Effector CD8-positive, alpha-beta T cell (primary cell): Measurements from ENCODE around the gene ACAP2.
A peak's percentile ranks its signal among the peaks of the same experiment; 100 is the strongest.
"Not testable (repeated sequence)": the region's sequence is repeated elsewhere in the genome, so short reads cannot be mapped to it uniquely, and the experiment has no call there.

ENCODE experiments used
- DNase-seq: peaks from one replicate; lab custom pipeline; 2025; lab: John Stamatoyannopoulos, UW
- total RNA-seq, 4 experiments: gene quantifications; one replicate each; lab custom pipeline; 2026; lab: John Stamatoyannopoulos, UW

The ACAP2 gene, protein sequence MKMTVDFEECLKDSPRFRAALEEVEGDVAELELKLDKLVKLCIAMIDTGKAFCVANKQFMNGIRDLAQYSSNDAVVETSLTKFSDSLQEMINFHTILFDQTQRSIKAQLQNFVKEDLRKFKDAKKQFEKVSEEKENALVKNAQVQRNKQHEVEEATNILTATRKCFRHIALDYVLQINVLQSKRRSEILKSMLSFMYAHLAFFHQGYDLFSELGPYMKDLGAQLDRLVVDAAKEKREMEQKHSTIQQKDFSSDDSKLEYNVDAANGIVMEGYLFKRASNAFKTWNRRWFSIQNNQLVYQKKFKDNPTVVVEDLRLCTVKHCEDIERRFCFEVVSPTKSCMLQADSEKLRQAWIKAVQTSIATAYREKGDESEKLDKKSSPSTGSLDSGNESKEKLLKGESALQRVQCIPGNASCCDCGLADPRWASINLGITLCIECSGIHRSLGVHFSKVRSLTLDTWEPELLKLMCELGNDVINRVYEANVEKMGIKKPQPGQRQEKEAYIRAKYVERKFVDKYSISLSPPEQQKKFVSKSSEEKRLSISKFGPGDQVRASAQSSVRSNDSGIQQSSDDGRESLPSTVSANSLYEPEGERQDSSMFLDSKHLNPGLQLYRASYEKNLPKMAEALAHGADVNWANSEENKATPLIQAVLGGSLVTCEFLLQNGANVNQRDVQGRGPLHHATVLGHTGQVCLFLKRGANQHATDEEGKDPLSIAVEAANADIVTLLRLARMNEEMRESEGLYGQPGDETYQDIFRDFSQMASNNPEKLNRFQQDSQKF
- 97.8 to 173 (median 164) reads per million in 4 experiments for total RNA-seq

DNA sequence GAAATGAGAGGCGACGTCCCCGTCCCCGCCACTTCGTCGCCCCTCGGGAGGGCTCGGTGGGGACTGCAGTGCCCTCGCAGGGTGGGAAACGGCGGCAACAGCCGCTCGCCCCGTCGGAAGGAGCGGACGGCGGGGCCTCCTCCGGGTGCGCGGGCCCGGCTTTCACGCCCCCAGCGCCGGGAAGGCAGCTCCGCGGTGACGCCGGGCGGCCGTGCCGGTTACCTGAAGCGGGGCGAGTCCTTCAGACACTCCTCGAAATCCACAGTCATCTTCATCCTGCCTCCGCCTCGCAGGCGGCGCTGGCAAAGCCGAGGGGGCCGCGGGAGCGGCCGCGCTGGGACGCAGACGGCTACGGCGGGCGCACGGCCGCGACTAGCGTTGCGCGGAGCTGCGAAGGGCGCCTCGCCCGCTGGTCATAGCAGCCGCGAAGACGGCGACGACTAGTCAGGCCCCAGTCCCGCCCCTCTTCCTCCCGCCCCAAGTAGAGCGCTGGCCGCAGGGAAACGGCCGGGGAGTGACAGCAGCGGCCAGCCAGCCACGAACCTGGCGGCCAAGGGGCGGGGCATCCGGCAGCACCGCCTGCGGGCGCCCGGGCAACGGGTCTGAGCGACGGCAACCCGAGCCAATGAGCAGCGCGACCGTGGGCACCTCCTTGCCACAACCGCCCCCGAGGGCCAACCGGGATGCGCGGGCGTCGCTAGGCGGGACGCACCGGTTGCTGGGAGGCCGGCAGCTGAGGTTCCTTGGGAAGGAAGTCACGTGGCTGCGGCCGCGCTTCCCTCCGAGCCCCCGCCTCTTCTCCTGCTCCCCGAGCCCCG lies at the start of gene ACAP2:
ACAP2 (minus strand) TSS at position 448 of the 818 bp plus-strand sequence; CDS start at position 275, 173 bp downstream.
- peak; percentile 97 for DNase-seq

DNA sequence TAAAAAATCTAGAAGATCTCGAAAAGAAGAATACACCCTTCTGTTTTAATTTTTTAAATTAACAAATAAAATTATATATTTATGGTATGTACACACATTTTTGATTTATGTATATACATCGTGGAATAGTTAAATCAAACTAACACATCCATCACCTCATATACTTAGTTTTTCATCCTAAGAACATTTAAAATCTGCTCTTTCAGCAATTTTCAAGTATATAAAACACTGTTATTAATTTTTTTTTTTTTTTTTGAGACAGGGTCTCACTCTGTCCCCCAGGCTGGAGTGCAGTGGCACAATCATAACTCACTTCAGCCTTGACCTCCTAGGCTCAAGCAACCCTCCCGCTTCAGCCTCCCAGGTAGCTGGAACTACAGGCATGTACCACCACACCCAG lies 32.8 kb upstream of the ACAP2 start:
- no peak for DNase-seq

DNA sequence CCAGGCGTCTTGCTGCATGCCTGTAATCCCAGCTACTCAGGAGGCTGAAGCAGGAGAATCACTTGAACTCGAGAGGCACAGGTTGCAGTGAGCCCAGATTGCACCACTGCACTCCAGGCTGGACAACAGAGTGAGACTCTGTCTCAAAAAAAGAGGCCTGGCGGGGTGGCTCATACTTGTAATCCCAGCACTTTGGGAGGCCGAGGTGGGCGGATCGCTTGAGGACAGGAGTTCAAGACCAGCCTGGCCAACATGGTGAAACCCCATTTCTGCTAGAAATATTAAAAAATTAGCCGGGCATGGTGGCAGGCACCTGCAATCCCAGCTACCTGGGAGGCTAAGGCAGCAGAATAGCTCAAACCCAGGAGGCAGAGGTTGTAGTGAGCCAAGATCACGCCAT lies 32.3 kb upstream of the ACAP2 start:
- not testable (repeated sequence) for DNase-seq

DNA sequence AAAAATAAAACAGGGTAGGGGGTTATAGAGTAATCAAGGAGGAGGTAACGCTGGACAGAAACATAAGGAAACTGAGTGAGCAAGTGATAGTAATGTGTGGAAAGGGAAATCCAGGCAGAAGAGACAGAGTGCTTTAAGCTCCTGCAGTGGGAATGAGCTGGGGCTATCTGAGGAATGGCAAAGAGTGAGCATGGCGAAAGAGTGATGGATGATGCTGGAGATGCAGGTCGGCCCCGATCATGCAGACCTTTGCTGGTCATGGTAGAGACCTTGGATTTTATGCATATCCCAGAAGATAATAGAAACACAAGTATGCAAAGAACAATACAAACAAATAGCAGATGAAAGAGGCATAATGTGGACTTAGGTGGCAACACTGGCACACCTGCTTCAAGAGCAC lies 26.0 kb upstream of the ACAP2 start:
- DNase-seq: no peak

DNA sequence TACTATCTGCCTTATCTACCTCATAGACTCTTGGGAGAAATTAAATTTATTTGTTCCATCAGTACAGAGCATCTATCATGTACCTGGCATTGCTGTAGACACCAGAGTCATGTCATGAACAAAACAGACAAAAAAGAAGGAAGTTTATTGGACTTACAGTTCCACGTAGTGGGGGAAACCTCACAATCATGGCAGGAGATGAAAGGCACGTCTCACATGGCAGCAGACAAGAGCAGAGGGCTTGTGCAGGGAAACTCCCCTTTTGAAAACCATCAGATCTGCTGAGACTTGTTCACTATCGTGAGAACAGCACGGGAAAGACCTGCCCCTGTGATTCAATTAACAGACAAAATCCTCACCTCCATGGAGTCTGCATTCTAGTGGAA lies 25.6 kb upstream of the ACAP2 start:
- DNase-seq: no peak

DNA sequence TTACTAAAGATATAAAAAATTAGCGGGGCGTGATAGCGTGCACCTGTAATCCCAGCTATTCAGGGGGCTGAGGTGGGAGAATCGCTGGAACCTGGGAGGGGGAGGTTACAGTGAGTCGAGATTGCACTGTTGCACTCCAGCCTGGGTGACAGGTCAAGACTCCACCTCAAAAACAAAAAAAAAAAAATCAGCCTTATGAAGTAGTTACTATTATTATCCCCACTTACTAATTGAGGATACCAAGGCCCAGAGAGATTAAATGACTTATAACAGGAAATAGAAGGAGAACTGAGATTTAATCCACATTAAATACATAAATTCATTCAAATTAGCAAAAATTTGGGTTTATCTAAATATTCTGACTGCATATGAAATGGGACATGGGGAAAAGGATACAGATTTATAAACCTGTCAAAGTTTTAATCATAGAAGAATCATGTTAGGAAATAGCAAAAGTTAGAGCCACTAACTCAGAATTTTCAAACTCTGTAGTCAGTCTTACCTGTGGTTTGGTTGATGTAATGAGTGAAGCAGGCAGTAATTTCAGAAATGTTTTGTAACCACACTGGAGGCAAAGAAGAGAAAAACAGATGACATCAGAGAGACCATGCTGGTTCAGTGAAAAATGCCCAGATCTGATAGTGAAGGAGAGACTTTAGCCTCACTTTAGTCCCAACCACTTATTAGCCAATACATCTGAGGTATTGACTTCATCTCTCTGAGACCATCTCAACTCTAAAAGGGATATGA lies 25.0 kb upstream of the ACAP2 start:
- DNase-seq: no peak

DNA sequence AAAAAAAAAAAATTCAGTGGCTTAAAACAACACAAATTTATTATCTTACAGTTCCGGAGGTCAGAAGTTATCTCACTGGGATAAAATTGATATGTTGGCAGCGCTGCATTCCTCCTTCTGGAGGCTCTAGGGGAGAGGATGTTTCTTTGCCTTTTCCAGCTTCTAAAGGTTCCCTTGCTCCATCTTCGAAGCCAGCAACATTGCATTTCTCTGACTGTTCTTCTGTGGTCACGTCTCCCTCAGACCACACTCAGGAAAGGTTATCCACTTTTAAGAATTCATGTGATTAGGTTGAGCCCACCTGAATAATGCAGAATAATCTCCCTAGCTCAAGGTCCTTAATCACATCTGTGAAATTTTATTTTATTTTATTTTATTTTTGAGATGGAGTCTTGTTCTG lies 23.4 kb upstream of the ACAP2 start:
- no peak for DNase-seq

DNA sequence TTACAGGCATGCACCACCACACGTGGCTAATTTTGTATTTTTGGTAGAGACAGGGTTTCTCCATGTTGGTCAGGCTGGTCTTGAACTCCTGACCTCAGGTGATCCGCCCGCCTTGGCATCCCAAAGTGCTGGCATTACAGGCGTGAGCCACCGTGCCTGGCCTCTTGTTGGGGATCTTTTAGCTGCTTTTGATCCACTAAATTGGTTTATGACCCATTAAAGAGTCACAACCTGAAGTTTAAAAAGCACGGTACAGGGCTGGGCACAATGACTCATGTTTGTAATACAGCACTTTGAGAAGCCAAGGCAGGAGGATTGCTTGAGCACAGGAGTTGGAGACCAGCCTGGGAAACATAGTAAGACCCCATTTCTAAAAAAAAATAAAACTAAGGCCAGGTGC lies 20.1 kb upstream of the ACAP2 start:
- not testable (repeated sequence) for DNase-seq

DNA sequence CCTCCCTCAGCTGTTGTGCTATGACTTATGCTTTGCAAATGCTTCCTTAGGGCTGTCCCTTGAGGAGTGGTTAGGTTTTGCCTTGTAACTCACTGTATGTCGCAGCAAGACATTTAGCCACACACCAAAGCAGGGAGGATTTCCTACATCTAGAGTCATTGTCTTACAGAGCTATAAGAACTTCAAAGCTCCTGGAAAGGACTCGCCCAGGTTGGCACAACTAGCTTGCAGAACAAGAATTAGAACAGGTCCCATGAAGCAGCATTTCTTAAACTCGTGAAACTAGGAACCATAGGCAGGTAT lies 19.4 kb upstream of the ACAP2 start:
- DNase-seq: no peak

DNA sequence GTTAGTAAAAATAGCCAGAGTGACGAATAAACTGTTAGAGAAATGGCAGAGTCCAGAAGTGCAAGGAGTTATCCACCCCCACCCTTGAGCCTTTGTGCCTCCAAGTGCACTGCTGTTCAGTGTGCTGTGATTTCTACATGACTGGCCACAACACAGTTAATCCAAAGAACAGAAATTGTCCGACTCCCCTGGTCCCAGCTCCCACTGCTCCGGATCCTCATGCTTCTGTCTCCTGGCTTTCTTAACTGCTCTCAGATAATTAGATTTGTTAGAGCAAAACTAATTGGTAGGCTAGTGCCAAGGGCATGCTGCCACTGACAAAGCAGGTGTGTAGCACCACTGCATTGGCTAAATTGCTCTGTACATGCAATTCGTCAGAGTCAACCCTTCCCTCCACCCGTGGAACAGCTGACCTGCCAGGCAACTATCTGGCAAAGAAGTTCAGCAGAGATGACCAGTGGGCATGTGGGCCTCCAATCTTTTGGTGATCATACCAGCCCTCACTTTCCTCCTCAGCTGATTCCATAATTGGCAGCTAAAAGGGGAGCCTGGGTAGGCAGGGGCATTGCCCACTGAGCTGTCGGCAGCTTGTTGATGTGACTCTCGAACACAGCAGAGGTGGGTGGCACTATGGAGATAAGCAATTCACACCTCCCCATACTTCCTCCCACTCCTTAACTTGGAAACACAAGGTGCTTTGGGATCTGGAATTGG lies 18.9 kb upstream of the ACAP2 start:
- DNase-seq: no peak

DNA sequence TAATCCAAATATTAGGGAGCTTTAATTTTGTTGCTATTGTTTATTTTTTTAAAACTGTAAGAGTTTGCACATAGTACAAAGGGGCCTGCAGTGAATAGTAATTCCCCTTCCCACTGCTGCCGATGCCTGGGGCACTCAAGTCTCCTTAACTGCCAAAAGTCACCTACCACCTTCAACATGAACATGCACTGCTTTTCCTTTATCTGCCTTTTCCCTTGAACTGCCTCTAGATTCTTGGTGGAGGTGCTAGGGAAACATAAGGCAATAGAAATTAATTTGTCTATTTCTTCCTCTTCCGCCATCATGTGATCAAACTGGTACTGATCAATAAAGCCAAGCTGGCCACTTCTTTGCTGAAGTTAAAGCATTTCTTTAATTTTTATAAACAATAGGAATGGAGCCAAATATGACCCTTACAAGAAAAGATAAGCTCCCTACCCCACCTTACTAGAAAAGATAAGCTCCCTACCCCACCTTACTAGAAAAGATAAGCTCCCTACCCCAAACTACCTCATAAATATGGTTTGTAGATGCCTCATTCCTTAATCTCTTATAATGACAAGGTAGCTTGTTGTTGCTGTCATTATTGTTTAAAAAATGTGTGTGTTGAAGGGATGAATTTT lies 17.4 kb upstream of the ACAP2 start:
- no peak for DNase-seq

DNA sequence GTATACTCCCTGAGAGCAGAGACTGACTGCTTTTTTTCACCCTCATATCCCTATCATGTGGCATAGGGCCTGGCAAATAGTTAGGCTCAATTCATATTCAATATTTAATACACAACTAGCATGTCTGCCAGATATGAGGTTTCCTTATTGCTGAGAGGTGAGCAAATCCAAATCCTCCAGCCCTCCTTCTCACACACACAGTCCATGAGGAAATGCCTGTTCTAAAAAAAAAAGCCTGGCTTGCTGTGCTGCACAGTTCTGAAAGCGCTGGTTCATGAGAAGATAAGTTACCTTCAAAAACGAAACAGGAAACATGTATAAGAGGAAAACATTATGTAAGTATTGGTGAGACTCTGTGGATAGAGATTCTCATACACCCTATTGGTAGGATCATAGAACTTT lies 15.5 kb upstream of the ACAP2 start:
- DNase-seq: no peak

DNA sequence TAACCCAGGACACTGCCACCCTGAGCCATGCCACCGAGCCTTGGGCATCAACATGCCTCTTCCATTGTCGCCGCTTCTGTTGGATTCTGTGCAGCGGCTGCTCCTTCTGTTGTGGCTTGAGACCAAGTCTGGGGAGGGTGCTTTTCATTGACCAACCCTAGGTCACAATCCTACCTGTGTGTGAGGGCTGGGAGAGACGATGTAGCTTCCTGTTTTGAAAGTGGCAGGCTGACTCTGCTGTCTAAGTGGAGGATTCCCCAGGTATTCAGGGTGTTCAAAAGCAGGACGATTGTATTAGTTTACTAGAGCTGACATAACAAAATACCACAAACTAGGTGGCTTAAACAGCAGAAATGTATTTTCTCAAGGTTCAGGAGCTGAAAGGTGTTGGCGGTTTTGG lies 13.0 kb upstream of the ACAP2 start:
- DNase-seq: no peak

DNA sequence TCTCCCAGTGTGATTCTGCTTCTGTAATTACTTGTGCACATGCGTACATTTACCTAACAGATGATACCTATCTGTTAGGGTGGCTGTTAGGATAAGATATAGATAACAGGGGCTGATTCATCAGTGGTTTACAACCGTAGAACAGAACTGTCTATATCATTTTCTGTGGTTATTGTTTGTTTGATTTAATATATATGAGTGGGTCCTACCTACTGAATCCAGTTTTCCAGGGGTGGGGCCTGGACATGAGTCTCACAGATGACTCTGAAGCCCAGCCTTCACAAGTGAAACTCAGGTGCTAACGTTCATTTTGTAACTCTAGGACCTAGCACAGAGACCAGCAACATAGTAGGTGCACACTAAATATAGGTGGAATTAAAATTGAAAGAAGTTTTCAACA lies 10.4 kb upstream of the ACAP2 start:
- no peak for DNase-seq

DNA sequence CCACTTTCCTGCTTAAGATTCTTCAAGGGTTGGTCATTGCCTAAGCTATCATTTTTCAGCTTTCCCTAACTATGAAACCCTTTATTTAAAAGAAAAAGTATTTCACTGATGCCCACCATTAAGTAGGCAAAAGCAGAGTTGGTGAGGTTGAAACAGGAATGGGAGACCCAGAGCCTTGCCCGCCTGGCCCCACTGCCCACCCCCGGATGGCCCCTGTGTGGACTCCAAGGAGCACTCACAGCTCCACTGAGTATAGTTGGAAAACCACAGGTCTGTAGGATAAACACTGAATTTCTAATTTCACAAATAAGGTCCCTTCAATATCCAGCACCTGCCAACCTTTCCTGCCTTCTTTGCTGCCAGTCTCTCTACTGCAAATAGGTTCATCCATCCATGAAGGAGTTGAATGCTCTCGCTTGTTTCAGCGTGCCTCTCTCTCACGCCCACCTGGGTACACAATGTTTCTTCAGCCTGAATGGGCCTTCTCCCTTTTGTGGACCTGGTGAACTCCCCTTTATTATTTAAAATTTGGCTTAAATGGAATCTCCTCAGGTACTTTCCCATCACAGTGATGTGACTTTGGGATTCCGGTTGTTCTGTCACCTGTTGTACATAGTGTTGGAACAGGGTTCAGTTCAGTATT lies 8.7 kb upstream of the ACAP2 start:
- DNase-seq: no peak

DNA sequence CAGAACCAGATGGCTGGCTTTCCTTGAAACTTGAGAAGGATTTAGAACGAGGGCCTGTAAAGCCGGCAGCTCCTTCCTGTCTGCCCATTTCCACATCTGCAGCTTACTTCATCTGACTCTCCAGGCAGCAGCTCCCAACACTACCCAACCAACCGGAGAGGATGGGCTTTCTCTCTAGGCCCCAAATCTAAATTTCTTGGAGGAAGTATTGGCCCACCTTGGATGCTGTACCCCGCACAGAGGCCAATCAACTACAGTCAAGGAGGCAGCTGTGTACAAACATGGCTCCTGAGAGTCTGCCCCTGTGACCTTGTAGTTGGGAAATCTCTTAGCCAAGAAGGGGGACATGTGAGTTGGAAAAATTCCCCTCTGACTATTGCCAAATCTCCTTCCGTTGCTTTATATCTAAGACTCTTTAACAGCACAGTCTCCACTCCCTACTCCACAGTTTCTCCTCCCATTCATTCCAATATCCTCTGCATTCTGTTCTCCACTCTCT lies 8.0 kb upstream of the ACAP2 start:
- no peak for DNase-seq

DNA sequence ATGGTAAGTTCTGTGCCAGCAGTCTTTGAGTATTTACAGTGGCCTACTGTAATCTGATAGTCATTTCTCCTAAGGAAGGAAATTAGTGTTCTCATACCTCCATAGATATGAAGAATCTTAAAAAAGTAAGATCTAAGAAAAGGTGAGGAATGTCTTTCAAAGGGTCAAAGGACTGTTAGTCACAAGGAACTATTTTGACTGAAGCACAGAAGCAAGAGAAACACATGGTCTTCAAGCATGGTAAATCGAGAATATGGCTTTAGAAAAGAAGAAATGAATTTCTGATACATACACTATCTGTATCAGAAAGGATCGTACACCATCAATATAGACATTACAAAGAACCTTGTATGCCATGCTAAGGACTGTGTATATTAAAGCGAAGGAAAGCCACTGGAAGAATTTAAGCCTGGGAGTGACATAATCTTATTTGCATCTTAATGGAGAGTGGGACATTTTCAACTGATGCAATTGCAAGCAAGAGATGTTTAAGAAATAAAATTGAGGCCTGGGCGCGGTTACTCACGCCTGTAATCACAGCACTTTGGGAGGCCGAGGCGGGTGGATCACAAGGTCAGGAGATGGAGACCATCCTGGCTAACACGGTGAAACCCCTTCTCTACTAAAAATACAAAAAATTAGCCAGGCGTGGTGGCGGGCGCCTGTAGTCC lies 5.5 kb upstream of the ACAP2 start:
- no peak for DNase-seq

DNA sequence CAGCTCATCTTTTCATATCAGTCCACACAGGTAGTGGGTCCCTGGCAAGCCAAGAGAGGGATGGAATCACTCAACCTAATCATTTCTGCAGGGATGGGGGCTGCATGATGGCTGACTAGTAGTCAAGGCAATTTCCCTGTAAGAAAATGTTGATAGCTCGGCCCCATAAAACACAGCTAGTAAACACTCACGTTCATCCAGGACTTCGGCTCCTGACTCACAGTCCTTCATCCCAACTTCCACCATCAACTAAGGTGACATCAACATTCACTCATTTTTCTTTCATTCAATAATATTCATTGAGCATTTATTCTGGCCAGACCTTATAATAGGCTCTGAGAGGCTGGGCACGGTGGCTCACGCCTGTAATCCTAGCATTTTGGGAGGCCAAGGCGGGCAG lies 4.4 kb upstream of the ACAP2 start:
- no peak for DNase-seq

DNA sequence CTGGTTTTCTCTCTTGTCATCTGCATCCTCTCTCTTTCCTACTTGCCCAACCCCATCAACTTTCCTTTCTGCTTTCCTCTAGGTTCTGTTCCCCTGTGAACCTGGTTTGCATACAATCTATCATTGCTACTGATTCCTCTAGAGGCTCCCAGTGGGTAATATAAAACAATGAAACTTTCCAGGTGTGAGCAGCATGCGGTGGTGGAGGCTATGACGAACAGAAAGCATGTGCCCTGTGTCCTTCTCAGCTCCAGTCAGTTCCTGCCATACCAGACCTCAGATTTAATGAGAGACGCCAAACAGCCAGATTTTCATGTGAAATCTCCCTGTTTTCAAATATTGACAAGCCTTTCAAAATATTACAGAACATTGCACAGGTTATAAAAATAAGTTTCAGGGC lies 3.5 kb upstream of the ACAP2 start:
- DNase-seq: no peak
